Measurements from ENCODE around the gene KRTAP12-3.
"Not testable (repeated sequence)": the region's sequence is repeated elsewhere in the genome, so short reads cannot be mapped to it uniquely, and the experiment has no call there.

The KRTAP12-3 gene

DNA sequence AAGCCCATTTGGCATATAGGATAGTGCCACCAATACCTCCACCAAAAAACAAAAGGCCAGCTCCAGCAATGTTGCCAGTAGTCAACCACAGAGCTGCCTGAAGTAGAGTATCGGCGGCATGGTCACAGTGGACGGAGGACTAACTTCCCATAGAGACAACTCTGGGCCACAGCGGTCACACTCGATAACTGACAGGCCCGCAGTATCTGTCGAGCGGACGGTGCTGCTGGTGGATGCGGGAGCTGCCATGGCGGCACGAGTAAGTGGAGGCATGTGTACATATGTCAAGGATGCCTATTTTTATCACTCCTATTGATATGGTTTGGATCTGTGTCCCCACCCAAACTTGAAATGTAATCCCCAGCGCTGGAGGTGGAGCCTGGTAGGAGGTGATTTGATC lies 20.1 kb downstream of the KRTAP12-3 start:
- no peak for TF ChIP-seq SUZ12 (IDR thresholded peaks at IDR 0.05)
- TF ChIP-seq, protein P1, sequence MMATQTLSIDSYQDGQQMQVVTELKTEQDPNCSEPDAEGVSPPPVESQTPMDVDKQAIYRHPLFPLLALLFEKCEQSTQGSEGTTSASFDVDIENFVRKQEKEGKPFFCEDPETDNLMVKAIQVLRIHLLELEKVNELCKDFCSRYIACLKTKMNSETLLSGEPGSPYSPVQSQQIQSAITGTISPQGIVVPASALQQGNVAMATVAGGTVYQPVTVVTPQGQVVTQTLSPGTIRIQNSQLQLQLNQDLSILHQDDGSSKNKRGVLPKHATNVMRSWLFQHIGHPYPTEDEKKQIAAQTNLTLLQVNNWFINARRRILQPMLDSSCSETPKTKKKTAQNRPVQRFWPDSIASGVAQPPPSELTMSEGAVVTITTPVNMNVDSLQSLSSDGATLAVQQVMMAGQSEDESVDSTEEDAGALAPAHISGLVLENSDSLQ (IDR thresholded peaks at IDR 0.05), result no peak
- no peak for TF ChIP-seq NFRKB (IDR thresholded peaks at IDR 0.05)
- TF ChIP-seq FOXA1 (IDR thresholded peaks at IDR 0.05), result no peak
- TF ChIP-seq ELF4 (IDR thresholded peaks at IDR 0.05), result no peak
- no peak for TF ChIP-seq CTBP1 (IDR thresholded peaks at IDR 0.05; ENCODE audit: borderline replicate concordance)
- no peak for TF ChIP-seq L3MBTL2 (conservative IDR thresholded peaks at IDR 0.05)
- TF ChIP-seq TARDBP (IDR thresholded peaks at IDR 0.05), result no peak
- no peak for TF ChIP-seq FOXK2 (IDR thresholded peaks at IDR 0.05)
- no peak for TF ChIP-seq SP1 (IDR thresholded peaks at IDR 0.05)
- TF ChIP-seq BHLHE40 (IDR thresholded peaks at IDR 0.05; ENCODE audit: borderline replicate concordance), result no peak
- POLR2A ChIA-PET, result no interaction called here
- no peak for DNase-seq (ENCODE audit: extremely low spot score)

DNA sequence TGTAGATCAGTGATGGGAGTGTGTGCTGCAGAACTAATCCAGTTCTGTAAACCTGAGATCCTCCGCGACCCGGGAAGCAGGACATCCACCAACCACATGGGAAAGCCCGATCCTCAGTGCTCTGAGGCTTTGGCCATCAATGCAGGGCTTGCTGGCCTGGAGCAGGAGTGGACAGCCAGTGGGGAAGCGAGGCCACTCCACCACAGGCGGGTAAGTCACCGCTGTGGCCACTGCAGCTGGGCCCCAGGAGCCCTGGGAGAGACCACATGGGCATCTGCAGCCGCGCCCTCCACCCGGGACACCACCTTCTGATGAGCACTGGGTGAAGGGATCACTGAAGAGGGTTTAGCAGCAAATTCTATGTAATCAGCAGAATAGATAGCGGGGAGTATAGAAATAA lies 23.4 kb downstream of the KRTAP12-3 start:
- no peak for DNase-seq (ENCODE audit: extremely low spot score)
- ChIA-PET POLR2A (no interaction called here), CTCF (no interaction called here)
- TF ChIP-seq ELF4 (IDR thresholded peaks at IDR 0.05) (no peak), FOXK2 (IDR thresholded peaks at IDR 0.05) (no peak), BHLHE40 (IDR thresholded peaks at IDR 0.05; ENCODE audit: borderline replicate concordance) (no peak)

More for the DNA sequence above, 20.1 kb downstream of the KRTAP12-3 start:
- CTCF ChIA-PET, result no interaction called here

DNA sequence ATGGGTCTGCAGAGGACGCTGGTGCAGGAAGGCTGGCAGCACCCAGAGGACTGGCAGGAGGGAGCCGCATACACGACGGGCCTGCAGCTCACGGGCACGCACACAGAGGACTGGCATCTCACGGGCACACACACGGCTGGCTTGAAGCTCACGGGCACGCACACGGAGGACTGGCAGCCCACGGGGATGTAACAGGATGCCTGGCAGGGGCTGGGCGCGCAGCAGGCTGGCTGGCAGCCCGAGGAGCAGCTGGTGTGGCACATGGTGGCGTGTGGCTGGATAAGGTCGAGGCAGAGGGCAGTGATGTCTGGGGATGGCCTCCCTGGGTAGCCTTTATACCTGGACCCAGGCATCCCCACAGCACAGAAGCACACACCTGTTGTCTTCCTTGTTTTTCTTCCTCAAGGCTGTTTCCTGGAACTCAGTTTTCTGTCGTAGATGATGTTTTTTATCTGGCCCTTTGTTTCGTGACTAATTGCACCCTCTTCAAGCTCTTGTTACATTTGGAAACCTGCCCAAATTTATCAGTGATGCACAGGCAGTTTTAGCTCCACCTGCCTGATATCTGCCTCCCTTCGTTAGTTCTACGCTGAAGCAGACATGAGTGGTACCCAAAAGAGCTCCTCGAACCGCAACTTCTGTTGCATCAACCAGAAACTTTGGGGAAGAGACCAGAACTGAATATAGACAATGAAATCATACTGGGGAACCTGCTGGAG lies 24.3 kb downstream of the KRTAP12-3 start, which contains the start of gene KRTAP12-1:
Gene KRTAP12-1 (minus strand): TSS at position 303 of the 719 bp plus-strand sequence. CDS start 40 bp downstream, at position 263.
- DNase-seq (ENCODE audit: extremely low spot score), result no peak
- TF ChIP-seq ARNT (IDR thresholded peaks at IDR 0.05) (no peak), TARDBP (IDR thresholded peaks at IDR 0.05) (no peak), L3MBTL2 (conservative IDR thresholded peaks at IDR 0.05) (no peak)
- CTCF ChIA-PET, result no interaction called here
- POLR2A ChIA-PET, result no interaction called here

DNA sequence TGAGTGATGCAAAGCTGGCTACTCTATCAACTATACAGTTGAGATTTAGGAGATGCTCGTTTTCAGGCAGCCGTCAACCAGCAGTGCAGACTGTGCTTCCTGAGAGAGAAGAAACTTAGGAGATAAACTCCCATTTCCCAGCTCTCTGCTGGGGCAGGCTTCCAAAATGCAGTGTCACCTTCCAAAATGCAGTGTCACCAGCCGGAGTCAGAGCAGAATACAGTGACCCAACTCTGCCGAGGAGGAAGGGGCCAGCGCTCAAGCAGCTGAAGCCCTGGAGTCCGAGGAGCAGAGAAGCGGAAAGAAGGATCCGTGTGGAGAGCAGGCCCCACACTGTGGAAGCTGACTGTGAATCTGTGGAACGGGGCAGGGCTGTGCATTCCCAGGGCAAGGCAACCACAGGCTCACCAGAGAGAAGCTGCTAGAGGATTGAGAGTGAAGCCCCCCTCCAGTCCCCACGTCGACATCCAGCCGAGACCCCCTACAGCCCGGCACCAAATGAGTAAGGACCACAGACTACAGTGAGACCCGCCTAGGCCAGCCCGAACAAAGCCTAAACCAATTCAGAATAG lies 24.9 kb downstream of the KRTAP12-3 start:
- DNase-seq (ENCODE audit: extremely low spot score), result no peak
- CTCF ChIA-PET, result no interaction called here
- TF ChIP-seq SUZ12 (IDR thresholded peaks at IDR 0.05), result no peak
- no peak for TF ChIP-seq ARNT (IDR thresholded peaks at IDR 0.05)
- no peak for TF ChIP-seq NFRKB (IDR thresholded peaks at IDR 0.05)
- no peak for TF ChIP-seq ZNF384 (IDR thresholded peaks at IDR 0.05)
- no peak for TF ChIP-seq CTBP1 (IDR thresholded peaks at IDR 0.05; ENCODE audit: borderline replicate concordance)
- TF ChIP-seq FOXK2 (IDR thresholded peaks at IDR 0.05), result no peak
- no peak for TF ChIP-seq ELF4 (IDR thresholded peaks at IDR 0.05)
- no peak for TF ChIP-seq L3MBTL2 (conservative IDR thresholded peaks at IDR 0.05)
- no peak for TF ChIP-seq FOXA1 (IDR thresholded peaks at IDR 0.05)
- TF ChIP-seq LEF1 (IDR thresholded peaks at IDR 0.05; ENCODE audit: borderline replicate concordance), result no peak
- TF ChIP-seq TARDBP (IDR thresholded peaks at IDR 0.05), result no peak
- TF ChIP-seq, protein P1 (IDR thresholded peaks at IDR 0.05), result no peak
- TF ChIP-seq BHLHE40 (IDR thresholded peaks at IDR 0.05; ENCODE audit: borderline replicate concordance), result no peak
- no peak for TF ChIP-seq FOXM1 (IDR thresholded peaks at IDR 0.05; ENCODE audit: borderline replicate concordance)
- no peak for TF ChIP-seq SP1 (IDR thresholded peaks at IDR 0.05)
- TF ChIP-seq HDGF (IDR thresholded peaks at IDR 0.05; ENCODE audit: borderline replicate concordance), result no peak
- POLR2A ChIA-PET, result no interaction called here

DNA sequence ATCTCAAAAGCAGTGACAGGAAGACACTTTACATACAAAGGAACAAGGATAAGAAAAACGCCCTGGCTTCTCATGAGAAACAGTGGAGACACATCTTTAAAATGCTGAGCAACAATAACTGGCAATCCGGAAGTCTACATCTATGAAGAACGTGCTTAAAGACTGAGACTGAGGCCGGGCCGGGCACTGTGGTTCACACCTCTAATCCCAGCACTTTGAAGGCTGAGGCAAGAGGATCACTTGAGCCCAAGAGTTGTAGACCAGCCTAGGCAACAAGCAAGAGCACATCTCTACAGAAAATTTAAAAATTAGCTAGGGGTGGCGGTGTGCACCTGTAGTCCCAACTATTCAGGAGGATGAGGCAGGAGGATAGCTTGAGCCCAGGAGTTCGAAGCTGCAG lies 26.3 kb downstream of the KRTAP12-3 start:
- POLR2A ChIA-PET, result no interaction called here
- TF ChIP-seq FOXK2 (IDR thresholded peaks at IDR 0.05) (no peak), HDGF (IDR thresholded peaks at IDR 0.05; ENCODE audit: borderline replicate concordance) (no peak), L3MBTL2 (conservative IDR thresholded peaks at IDR 0.05) (no peak), FOXM1 (IDR thresholded peaks at IDR 0.05; ENCODE audit: borderline replicate concordance) (no peak), CTBP1 (IDR thresholded peaks at IDR 0.05; ENCODE audit: borderline replicate concordance) (no peak), ARNT (IDR thresholded peaks at IDR 0.05) (no peak), ELF4 (IDR thresholded peaks at IDR 0.05) (no peak), SUZ12 (IDR thresholded peaks at IDR 0.05) (no peak), ZNF384 (IDR thresholded peaks at IDR 0.05) (no peak), SP1 (IDR thresholded peaks at IDR 0.05) (no peak), TARDBP (IDR thresholded peaks at IDR 0.05) (no peak), FOXA1 (IDR thresholded peaks at IDR 0.05) (no peak), NFRKB (IDR thresholded peaks at IDR 0.05) (no peak), BHLHE40 (IDR thresholded peaks at IDR 0.05; ENCODE audit: borderline replicate concordance) (no peak)
- TF ChIP-seq, protein P1 (IDR thresholded peaks at IDR 0.05), result no peak
- DNase-seq (ENCODE audit: extremely low spot score), result no peak
- CTCF ChIA-PET, result interaction anchor here (0.6 to 1.1 kb wide), 2 partner anchors 52 to 58 kb away, joined by 3 to 4 read pairs; no protein-coding TSS in a partner anchor

DNA sequence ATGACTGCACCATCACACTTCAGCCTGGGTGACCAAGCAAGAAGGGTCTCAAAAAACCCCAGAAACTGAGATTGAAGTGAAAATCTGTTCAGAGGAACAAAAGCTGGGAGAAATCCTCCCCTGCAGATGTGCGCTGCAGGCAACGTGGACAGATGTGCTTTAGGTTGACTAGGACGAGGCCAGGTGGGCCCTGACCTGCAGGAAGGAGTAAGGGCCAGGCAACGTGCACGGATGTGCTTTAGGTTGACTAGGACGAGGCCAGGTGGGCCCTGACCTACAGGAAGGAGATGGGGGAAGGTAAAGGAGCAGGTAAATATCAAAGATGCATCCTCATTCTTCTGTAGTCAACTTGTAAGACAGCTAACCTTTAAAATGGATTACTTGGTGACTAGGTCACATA lies 26.8 kb downstream of the KRTAP12-3 start:
- CTCF ChIA-PET, result interaction anchor here (1.1 kb wide), 1 partner anchor 58 kb away, joined by 4 read pairs; no protein-coding TSS in a partner anchor
- POLR2A ChIA-PET, result no interaction called here
- TF ChIP-seq NFRKB (IDR thresholded peaks at IDR 0.05) (no peak), SP1 (IDR thresholded peaks at IDR 0.05) (no peak), FOXK2 (IDR thresholded peaks at IDR 0.05) (no peak), ELF4 (IDR thresholded peaks at IDR 0.05) (no peak), HDGF (IDR thresholded peaks at IDR 0.05; ENCODE audit: borderline replicate concordance) (no peak), SUZ12 (IDR thresholded peaks at IDR 0.05) (no peak), ZNF384 (IDR thresholded peaks at IDR 0.05) (no peak), CTBP1 (IDR thresholded peaks at IDR 0.05; ENCODE audit: borderline replicate concordance) (no peak), FOXA1 (IDR thresholded peaks at IDR 0.05) (no peak), FOXM1 (IDR thresholded peaks at IDR 0.05; ENCODE audit: borderline replicate concordance) (no peak), TARDBP (IDR thresholded peaks at IDR 0.05) (no peak), LEF1 (IDR thresholded peaks at IDR 0.05; ENCODE audit: borderline replicate concordance) (no peak), BHLHE40 (IDR thresholded peaks at IDR 0.05; ENCODE audit: borderline replicate concordance) (no peak), ARNT (IDR thresholded peaks at IDR 0.05) (no peak), L3MBTL2 (conservative IDR thresholded peaks at IDR 0.05) (no peak)
- TF ChIP-seq, protein P1 (IDR thresholded peaks at IDR 0.05), result no peak
- DNase-seq (ENCODE audit: extremely low spot score), result no peak

DNA sequence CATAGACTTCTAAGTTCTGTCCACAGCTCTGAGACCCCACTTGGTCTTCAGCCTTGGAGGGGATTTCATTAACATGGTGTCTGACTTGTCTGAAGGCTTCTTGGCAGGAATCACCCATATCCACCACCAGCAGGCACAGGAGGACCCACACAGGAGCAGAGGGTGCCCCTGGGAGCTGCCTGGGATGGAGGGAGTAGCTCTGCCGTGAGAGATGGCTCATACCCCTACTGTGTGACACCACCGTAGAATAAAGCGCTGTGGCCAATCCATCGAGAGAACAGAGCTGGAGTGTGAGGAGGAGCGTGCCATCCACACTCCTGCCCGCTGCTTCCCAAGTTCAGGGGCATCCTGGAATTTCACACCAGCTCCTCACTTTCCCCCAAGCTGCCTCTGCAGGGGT lies 27.3 kb downstream of the KRTAP12-3 start:
- CTCF ChIA-PET, result interaction anchor here (1.1 kb wide), 1 partner anchor 57 kb away, joined by 4 read pairs; no protein-coding TSS in a partner anchor
- POLR2A ChIA-PET; DNase-seq (ENCODE audit: extremely low spot score): not testable (repeated sequence)

Data from HEK293T (cell line).